ENCODE data around the gene NUCKS1. TPM values are rescaled to one million over a fixed set of nuclear protein-coding genes. Genes with fewer than 3 reads are reported as not detected.
A peak's percentile ranks its signal among the peaks of the same experiment; 100 is the strongest.

The NUCKS1 gene
- total RNA-seq, 1 experiment from 2014 or later, result 401 TPM

GRCh38 chr1:205714190-205714905 lies 35.6 kb downstream of the NUCKS1 start:
- no peak for TF ChIP-seq ZNF396 (CRISPR knock-in tag; IDR thresholded peaks at IDR 0.05; ENCODE audit: borderline replicate concordance)
- TF ChIP-seq ZNF512 (CRISPR knock-in tag; IDR thresholded peaks at IDR 0.05; ENCODE audit: borderline replicate concordance), result no peak
- no peak for TF ChIP-seq STAT6 (CRISPR knock-in tag; conservative IDR thresholded peaks at IDR 0.05; ENCODE audit: low read depth)
- TF ChIP-seq ZNF317 (CRISPR knock-in tag; IDR thresholded peaks at IDR 0.05; ENCODE audit: borderline replicate concordance, low read depth), result no peak
- TF ChIP-seq IRF1 (CRISPR knock-in tag; IDR thresholded peaks at IDR 0.05), result no peak
- no peak for TF ChIP-seq ERG (CRISPR knock-in tag; IDR thresholded peaks at IDR 0.05)
- TF ChIP-seq USF2 (CRISPR knock-in tag; IDR thresholded peaks at IDR 0.05), result no peak
- no peak for TF ChIP-seq MAX (CRISPR knock-in tag; IDR thresholded peaks at IDR 0.05)
- no peak for TF ChIP-seq ZNF121 (CRISPR knock-in tag; IDR thresholded peaks at IDR 0.05)
- no peak for TF ChIP-seq CTCF (IDR thresholded peaks at IDR 0.05)
- no peak for TF ChIP-seq CREM (CRISPR knock-in tag; IDR thresholded peaks at IDR 0.05)
- no peak for TF ChIP-seq E2F5 (CRISPR knock-in tag; IDR thresholded peaks at IDR 0.05)
- no peak for TF ChIP-seq PREB (CRISPR knock-in tag; IDR thresholded peaks at IDR 0.05; ENCODE audit: borderline replicate concordance)
- peaks cover 26% of the 10 kb centered on the region for H3K36me3 Mint-ChIP-seq
- H3K27ac Mint-ChIP-seq, result peak overlapping the region; percentile 58
- ChIA-PET POLR2A (interaction anchor here (1.0 kb wide), 1 partner anchor 33 kb away, joined by 3 read pairs; no protein-coding TSS in a partner anchor), CTCF (interaction anchor here (0.8 to 11.9 kb wide), 6 partner anchors 11 to 123 kb away, joined by 3 to 468 read pairs (median 4); partner anchors contain the start of gene ELK4)
- DNase-seq (ENCODE audit: low spot score) (no peak), ATAC-seq (no peak)
- no peaks in the 10 kb centered on the region for H3K27me3 Mint-ChIP-seq (ENCODE audit: low read depth)
- no peaks in the 10 kb centered on the region for H3K9me3 Mint-ChIP-seq
- peaks cover 41% of the 10 kb centered on the region for H3K4me1 Mint-ChIP-seq
- no peak overlapping the region for H3K4me3 Mint-ChIP-seq
